HCT116 (cell line): ENCODE measurements around the gene SP9. TPM values are rescaled to one million over a fixed set of nuclear protein-coding genes. Genes with fewer than 3 reads are reported as not detected.

Experiments used
- ATAC-seq: fragments of 200-7000 bp; cut with Tn5 transposase; 2 replicates; pipeline ENCODE4 v1.9.1; 2020; ENCODE audit warnings: mild to moderate bottlenecking, moderate library complexity
- BruUV-seq: library from RNA; stranded (reverse); fragments of 400-500 nt; replicated peaks from 2 replicates; lab custom pipeline; 2021; lab: Mats Ljungman, UMichigan
- CTCF ChIA-PET: fragments of 300-600 bp; sonication (Branson Sonifier 250); formaldehyde crosslinking; loops from one replicate; lab custom pipeline; 2021; ENCODE audit warnings: antibody characterized with exemption; lab: Charles Lee
- POLR2A ChIA-PET: fragments of 300-600, 350-600 bp; sonication (Branson Sonifier 250); formaldehyde crosslinking; loops from one replicate; lab custom pipeline; 2021; ENCODE audit warnings: antibody characterized with exemption; lab: Charles Lee
- RAD21 ChIA-PET, 2 experiments: fragments of 300-600 bp; sonication (Branson Sonifier 250); formaldehyde crosslinking; loops; one replicate each; lab custom pipeline; 2023; ENCODE audit warnings: low total read pairs in 2 of 2; ENCODE audit not compliant: uncharacterized antibody in 2 of 2, unreplicated experiment in 2 of 2, low non-redundant PET in 1 of 2; lab: Charles Lee
- DNase-seq: peaks from one replicate; pipeline ENCODE4 v3.0.0-alpha.2; 2010; ENCODE audit warnings: low read depth, low spot score
- H2AFZ ChIP-seq: fragments of 200-600 bp; shearing (Covaris generic), sonication (generic); 2 replicates; pipeline ENCODE4 v1.6.1; 2017; ENCODE audit warnings: low read depth, mixed run types, mixed read lengths, antibody characterized with exemption, low read length; ENCODE audit not compliant: poor library complexity, severe bottlenecking
- H3K27ac ChIP-seq: 2 replicates; pipeline ENCODE4 v1.5.1; 2012; ENCODE audit warnings: low read depth, low read length
- H3K27me3 ChIP-seq: fragments of 200-600 bp; sonication (generic); 2 replicates; pipeline ENCODE4 v1.6.1; 2016; ENCODE audit warnings: mixed run types, low read length, mixed read lengths; ENCODE audit not compliant: insufficient read depth
- H3K36me3 ChIP-seq, 2 experiments: fragments of 200-500 bp in 1 of 2; fragments of 200-600 bp in 1 of 2; sonication (Bioruptor generic) in 1 of 2; sonication (generic) in 1 of 2; 2 replicates each; pipeline versions ENCODE4 v1.5.1 to v1.6.1; 2014 to 2016; ENCODE audit warnings: low read length in 2 of 2, inconsistent platforms in 1 of 2, mixed read lengths in 1 of 2, mixed run types in 1 of 2; ENCODE audit not compliant: insufficient read depth in 2 of 2, control insufficient read depth in 1 of 2
- H3K4me1 ChIP-seq, 2 experiments: fragments of 200-600 bp in 1 of 2; sonication (generic) in 1 of 2; 2 replicates each; pipeline versions ENCODE4 v1.5.1 to v1.6.1; 2012 to 2017; ENCODE audit warnings: low read length in 2 of 2, inconsistent platforms in 1 of 2, mild to moderate bottlenecking in 1 of 2, mixed read lengths in 1 of 2, mixed run types in 1 of 2, moderate library complexity in 1 of 2; ENCODE audit not compliant: insufficient read depth in 2 of 2, control insufficient read depth in 1 of 2
- H3K4me2 ChIP-seq: fragments of 200-600 bp; sonication (generic); 2 replicates; pipeline ENCODE4 v1.6.1; 2017; ENCODE audit warnings: mixed run types, low read length, mixed read lengths
- H3K4me3 ChIP-seq, 2 experiments: fragments of 200-600 bp in 1 of 2; sonication (generic) in 1 of 2; replicated peaks in 1 of 2; 2 replicates each; pipeline ENCODE4 v1.5.1; 2011 to 2016; ENCODE audit warnings: low read length in 2 of 2, control low read depth in 1 of 2, low read depth in 1 of 2, mild to moderate bottlenecking in 1 of 2, mixed read lengths in 1 of 2, mixed run types in 1 of 2
- H3K79me2 ChIP-seq: fragments of 200-600 bp; sonication (generic); 2 replicates; pipeline ENCODE4 v1.6.1; 2017; ENCODE audit warnings: mild to moderate bottlenecking, mixed run types, low read length, moderate library complexity, mixed read lengths; ENCODE audit not compliant: insufficient read depth
- H3K9ac ChIP-seq: fragments of 200-600 bp; sonication (generic); 2 replicates; pipeline ENCODE4 v1.6.1; 2016; ENCODE audit warnings: low read length, mixed read lengths
- H3K9me2 ChIP-seq: fragments of 200-600 bp; sonication (generic), shearing (Covaris generic); 2 replicates; pipeline ENCODE4 v1.6.1; 2017; ENCODE audit warnings: mixed run types, mild to moderate bottlenecking, moderate library complexity; ENCODE audit not compliant: insufficient read depth
- H3K9me3 ChIP-seq, 2 experiments: fragments of 200-500 bp in 1 of 2; fragments of 200-600 bp in 1 of 2; sonication (Bioruptor generic) in 1 of 2; sonication (generic) in 1 of 2; 2 replicates each; pipeline ENCODE4 v1.6.1; 2014 to 2017; ENCODE audit warnings: low read length in 2 of 2, mixed read lengths in 2 of 2, inconsistent platforms in 1 of 2, low read depth in 1 of 2, mild to moderate bottlenecking in 1 of 2, mixed run types in 1 of 2, moderate library complexity in 1 of 2; ENCODE audit not compliant: control insufficient read depth in 1 of 2, insufficient read depth in 1 of 2
- H4K20me1 ChIP-seq: fragments of 200-600 bp; sonication (generic), shearing (Covaris generic); 2 replicates; pipeline ENCODE4 v1.6.1; 2017; ENCODE audit warnings: mixed run types, mild to moderate bottlenecking, moderate library complexity; ENCODE audit not compliant: insufficient read depth
- CBX3 ChIP-seq: IDR thresholded peaks from 2 replicates; pipeline ENCODE4 v1.6.1; 2012; ENCODE audit warnings: low read depth
- CEBPB ChIP-seq: IDR thresholded peaks from 2 replicates; pipeline ENCODE4 v1.6.1; 2012; ENCODE audit warnings: low read depth
- EGR1 ChIP-seq: IDR thresholded peaks from 2 replicates; pipeline ENCODE4 v1.6.1; 2012; ENCODE audit warnings: low read depth
- ELF1 ChIP-seq: IDR thresholded peaks from 2 replicates; pipeline ENCODE4 v1.6.1; 2012; ENCODE audit warnings: low read depth, borderline replicate concordance
- EZH2phosphoT487 ChIP-seq: fragments of 200-600 bp; IDR thresholded peaks from 2 replicates; pipeline ENCODE4 v1.6.1; 2018; ENCODE audit warnings: antibody characterized with exemption, borderline replicate concordance
- JUND ChIP-seq: IDR thresholded peaks from 2 replicates; pipeline ENCODE4 v1.6.1; 2012
- MAX ChIP-seq: IDR thresholded peaks from 2 replicates; pipeline ENCODE4 v1.6.1; 2012
- REST ChIP-seq: IDR thresholded peaks from 2 replicates; pipeline ENCODE4 v1.6.1; 2012; ENCODE audit warnings: low read depth
- SP1 ChIP-seq: IDR thresholded peaks from 2 replicates; pipeline ENCODE4 v1.6.1; 2012; ENCODE audit warnings: low read depth
- SRF ChIP-seq: IDR thresholded peaks from 2 replicates; pipeline ENCODE4 v1.6.1; 2012; ENCODE audit warnings: low read depth
- TCF7L2 ChIP-seq: IDR thresholded peaks from 2 replicates; pipeline ENCODE4 v1.7.0; 2011; ENCODE audit warnings: borderline replicate concordance, inconsistent platforms; ENCODE audit not compliant: insufficient read depth, insufficient read length; ENCODE audit errors: extremely low read depth
- YY1 ChIP-seq: IDR thresholded peaks from 2 replicates; pipeline ENCODE4 v1.6.1; 2011; ENCODE audit warnings: low read length, low read depth, moderate library complexity, mild to moderate bottlenecking; ENCODE audit not compliant: insufficient replicate concordance; ENCODE audit errors: extremely low read depth
- ZFX ChIP-seq: fragments of 450-650 bp; IDR thresholded peaks from 2 replicates; pipeline ENCODE4 v1.6.1; 2017
- ZNF274 ChIP-seq: fragments of 200-500 bp; sonication (Bioruptor generic); IDR thresholded peaks from 2 replicates; pipeline ENCODE4 v1.6.1; 2014; ENCODE audit warnings: mild to moderate bottlenecking, low read depth, low read length, inconsistent platforms
- intact Hi-C: fragments of 100-400 bp; cut with micrococcal nuclease; formaldehyde crosslinking; loops from 2 replicates; pipeline ENCODE4 v1.10.0; 2022
- total RNA-seq: library from RNA; stranded (reverse); gene quantifications from one replicate; pipeline ENCODE4 v1.2.1, GENCODE V29; 2021; ENCODE audit not compliant: unreplicated experiment

The SP9 gene
- total RNA-seq, 1 experiment from 2014 or later: 0.69 TPM

GRCh38 chr2:174376967-174377366 is 42.2 kb downstream of the SP9 start:
- ChIA-PET POLR2A (no interaction called here), CTCF (interaction anchor here (0.7 kb wide), 1 partner anchor 1146 kb away, joined by 3 read pairs; no protein-coding TSS in a partner anchor), RAD21 (no interaction called here)
- H3K27me3 ChIP-seq: no peaks in the 10 kb centered on the region
- TF ChIP-seq CBX3 (no peak), EGR1 (no peak), SRF (no peak), REST (no peak), CEBPB (no peak), TCF7L2 (no peak), ELF1 (no peak), SP1 (no peak), ZNF274 (no peak), YY1 (no peak), ZFX (no peak), JUND (no peak), MAX (no peak), EZH2phosphoT487 (no peak)
- H3K9ac ChIP-seq: no peak overlapping the region
- no peaks in the 10 kb centered on the region for H3K79me2 ChIP-seq
- no TSS peak for BruUV-seq
- H3K4me3 ChIP-seq: no peak overlapping the region
- no peak for ATAC-seq
- H3K9me3 ChIP-seq: no peaks in the 10 kb centered on the region
- H3K27ac ChIP-seq: no peak overlapping the region
- peaks cover 0 to 18% of the 10 kb centered on the region in 2 experiments; a peak in 2 of 4 replicates for H3K36me3 ChIP-seq
- H3K4me2 ChIP-seq: no peak overlapping the region
- H2AFZ ChIP-seq: no peak overlapping the region
- H4K20me1 ChIP-seq: no peaks in the 10 kb centered on the region
- no peaks in the 10 kb centered on the region for H3K4me1 ChIP-seq
- intact Hi-C loops: no loop called here
- no peaks in the 10 kb centered on the region for H3K9me2 ChIP-seq
- DNase-seq: no peak
